Activated T-helper 1 cell treated with anti-CD3 and anti-CD28 coated beads, Interleukin-12 subunit alpha, Interleukin-12 subunit beta, Interleukin-2, Interleukin-4 antibody, amounts not matched to agents 30 ng/mL and 10 ng/mL and 1 ng/mL, durations not matched to agents 14 hours and 24 hours and 36 hours (primary cell): ENCODE measurements around the gene GCH1. TPM values are rescaled to one million over a fixed set of nuclear protein-coding genes. Genes with fewer than 3 reads are reported as not detected.

Experiments
- DNase-seq: peaks from one replicate; pipeline ENCODE4 v3.0.0; 2021; ENCODE audit warnings: low spot score
- H3K27ac Mint-ChIP-seq: one replicate; pipeline ENCODE4 v1.8.0; 2021; ENCODE audit warnings: mild to moderate bottlenecking, mixed read lengths
- H3K27me3 Mint-ChIP-seq: one replicate; pipeline ENCODE4 v1.8.0; 2022; ENCODE audit warnings: mild to moderate bottlenecking, moderate library complexity, mixed read lengths; ENCODE audit not compliant: insufficient read depth
- H3K36me3 Mint-ChIP-seq: one replicate; pipeline ENCODE4 v1.8.0; 2021; ENCODE audit warnings: low read depth, mixed read lengths
- H3K4me1 Mint-ChIP-seq: one replicate; pipeline ENCODE4 v1.8.0; 2021; ENCODE audit warnings: low read depth, mixed read lengths
- H3K4me3 Mint-ChIP-seq: one replicate; pipeline ENCODE4 v1.8.0; 2021; ENCODE audit warnings: mild to moderate bottlenecking, moderate library complexity, mixed read lengths
- H3K9me3 Mint-ChIP-seq: one replicate; pipeline ENCODE4 v1.8.0; 2021; ENCODE audit warnings: mixed read lengths
- intact Hi-C: fragments of 100-400 bp; cut with micrococcal nuclease; formaldehyde crosslinking; loops from one replicate; pipeline ENCODE4 v1.15.1; 2024
- total RNA-seq: library from RNA; stranded (reverse); gene quantifications from 2 replicates; pipeline ENCODE4 v1.2.3, GENCODE V29; 2022

GCH1 gene
- total RNA-seq: 61.4 and 62.4 TPM in 2 replicates

- DNase-seq: peak; percentile 81
- H3K36me3 Mint-ChIP-seq: peaks cover 10% of the 10 kb centered on the region
- H3K9me3 Mint-ChIP-seq: peaks cover 3% of the 10 kb centered on the region
- H3K4me3 Mint-ChIP-seq: peak within 1 kb of the TSS; percentile 89
- H3K4me1 Mint-ChIP-seq: peaks cover 46% of the 10 kb centered on the region
- no peaks in the 10 kb centered on the region for H3K27me3 Mint-ChIP-seq
- intact Hi-C loops: loop anchor here (1.0 to 10.0 kb wide), 11 partner anchors 9 to 506 kb away; partner anchors contain the start of genes CGRRF1, CNIH1, GMFB and MAPK1IP1L
- peak within 1 kb of the TSS; percentile 85 for H3K27ac Mint-ChIP-seq
Observed at GRCh38 chr14:54902521-54903420, at the start of gene GCH1. Gene GCH1 (minus strand): TSS chr14:54902826. CDS start chr14:54902663, 163 bp downstream.

GRCh38 chr14:54947230-54947629 is 44.6 kb upstream of the GCH1 start:
- intact Hi-C loops: no loop called here
- DNase-seq: no peak
- no peaks in the 10 kb centered on the region for H3K4me1 Mint-ChIP-seq
- H3K4me3 Mint-ChIP-seq: no peak overlapping the region
- H3K27me3 Mint-ChIP-seq: no peaks in the 10 kb centered on the region
- H3K36me3 Mint-ChIP-seq: peaks cover 34% of the 10 kb centered on the region
- no peaks in the 10 kb centered on the region for H3K9me3 Mint-ChIP-seq
- no peak overlapping the region for H3K27ac Mint-ChIP-seq

GRCh38 chr14:54946500-54946899 is 43.9 kb upstream of the GCH1 start:
- no peak overlapping the region for H3K4me3 Mint-ChIP-seq
- no peak for DNase-seq
- H3K36me3 Mint-ChIP-seq: peaks cover 34% of the 10 kb centered on the region
- H3K9me3 Mint-ChIP-seq: no peaks in the 10 kb centered on the region
- no peaks in the 10 kb centered on the region for H3K27me3 Mint-ChIP-seq
- H3K27ac Mint-ChIP-seq: no peak overlapping the region
- intact Hi-C loops: no loop called here
- no peaks in the 10 kb centered on the region for H3K4me1 Mint-ChIP-seq

- Mint-ChIP-seq H3K9me3 (no peaks in the 10 kb centered on the region), H3K4me3 (no peak overlapping the region)
Observed at GRCh38 chr14:54944737-54945391, 42.2 kb upstream of the GCH1 start.

GRCh38 chr14:54942913-54943312 is 40.3 kb upstream of the GCH1 start:
- intact Hi-C loops: no loop called here
- no peaks in the 10 kb centered on the region for H3K4me1 Mint-ChIP-seq
- peaks cover 24% of the 10 kb centered on the region for H3K36me3 Mint-ChIP-seq
- no peaks in the 10 kb centered on the region for H3K27me3 Mint-ChIP-seq
- no peaks in the 10 kb centered on the region for H3K9me3 Mint-ChIP-seq
- H3K4me3 Mint-ChIP-seq: no peak overlapping the region
- no peak overlapping the region for H3K27ac Mint-ChIP-seq
- DNase-seq: no peak

More at GRCh38 chr14:54944737-54945391, 42.2 kb upstream of the GCH1 start:
- DNase-seq: no peak
- Mint-ChIP-seq H3K4me1 (no peaks in the 10 kb centered on the region), H3K27ac (peak overlapping the region; percentile 6), H3K27me3 (no peaks in the 10 kb centered on the region), H3K36me3 (peaks cover 37% of the 10 kb centered on the region)
- intact Hi-C loops: no loop called here

GRCh38 chr14:54936816-54937215 is 34.2 kb upstream of the GCH1 start:
- no peak for DNase-seq
- H3K4me1 Mint-ChIP-seq: no peaks in the 10 kb centered on the region
- intact Hi-C loops: no loop called here
- no peak overlapping the region for H3K27ac Mint-ChIP-seq
- peaks cover 15% of the 10 kb centered on the region for H3K36me3 Mint-ChIP-seq
- no peaks in the 10 kb centered on the region for H3K9me3 Mint-ChIP-seq
- H3K4me3 Mint-ChIP-seq: no peak overlapping the region
- no peaks in the 10 kb centered on the region for H3K27me3 Mint-ChIP-seq

GRCh38 chr14:54935958-54936357 is 33.3 kb upstream of the GCH1 start:
- Mint-ChIP-seq H3K27ac (no peak overlapping the region), H3K36me3 (peaks cover 11% of the 10 kb centered on the region), H3K4me1 (peaks cover 2% of the 10 kb centered on the region), H3K4me3 (no peak overlapping the region), H3K9me3 (no peaks in the 10 kb centered on the region), H3K27me3 (no peaks in the 10 kb centered on the region)
- no peak for DNase-seq
- intact Hi-C loops: no loop called here

- peaks cover 5% of the 10 kb centered on the region for H3K36me3 Mint-ChIP-seq
- intact Hi-C loops: no loop called here
- H3K27ac Mint-ChIP-seq: no peak overlapping the region
- peaks cover 4% of the 10 kb centered on the region for H3K4me1 Mint-ChIP-seq
- no peaks in the 10 kb centered on the region for H3K27me3 Mint-ChIP-seq
- no peaks in the 10 kb centered on the region for H3K9me3 Mint-ChIP-seq
- DNase-seq: no peak
- no peak overlapping the region for H3K4me3 Mint-ChIP-seq
Observed at GRCh38 chr14:54935100-54935499, 32.5 kb upstream of the GCH1 start.

GRCh38 chr14:54933006-54933405 is 30.4 kb upstream of the GCH1 start:
- no peak for DNase-seq
- H3K4me1 Mint-ChIP-seq: peaks cover 4% of the 10 kb centered on the region
- intact Hi-C loops: no loop called here
- peaks cover 6% of the 10 kb centered on the region for H3K36me3 Mint-ChIP-seq
- no peak overlapping the region for H3K27ac Mint-ChIP-seq
- no peak overlapping the region for H3K4me3 Mint-ChIP-seq
- peaks cover 1% of the 10 kb centered on the region for H3K27me3 Mint-ChIP-seq
- H3K9me3 Mint-ChIP-seq: no peaks in the 10 kb centered on the region

- DNase-seq: no peak
- no peak overlapping the region for H3K4me3 Mint-ChIP-seq
- H3K4me1 Mint-ChIP-seq: peaks cover 4% of the 10 kb centered on the region
- no peak overlapping the region for H3K27ac Mint-ChIP-seq
- H3K36me3 Mint-ChIP-seq: peaks cover 5% of the 10 kb centered on the region
- H3K27me3 Mint-ChIP-seq: peaks cover 1% of the 10 kb centered on the region
- H3K9me3 Mint-ChIP-seq: no peaks in the 10 kb centered on the region
- intact Hi-C loops: no loop called here
Observed at GRCh38 chr14:54931598-54932340, 29.1 kb upstream of the GCH1 start.

- Mint-ChIP-seq H3K4me1 (peaks cover 4% of the 10 kb centered on the region), H3K4me3 (no peak overlapping the region), H3K9me3 (no peaks in the 10 kb centered on the region), H3K27me3 (peaks cover 1% of the 10 kb centered on the region), H3K27ac (no peak overlapping the region), H3K36me3 (peaks cover 2% of the 10 kb centered on the region)
- no peak for DNase-seq
- intact Hi-C loops: no loop called here
Observed at GRCh38 chr14:54931101-54931500, 28.5 kb upstream of the GCH1 start.

GRCh38 chr14:54929556-54929955 is 26.9 kb upstream of the GCH1 start:
- no peak for DNase-seq
- peaks cover 1% of the 10 kb centered on the region for H3K27me3 Mint-ChIP-seq
- no peaks in the 10 kb centered on the region for H3K9me3 Mint-ChIP-seq
- intact Hi-C loops: no loop called here
- no peak overlapping the region for H3K4me3 Mint-ChIP-seq
- H3K4me1 Mint-ChIP-seq: peaks cover 4% of the 10 kb centered on the region
- H3K36me3 Mint-ChIP-seq: peaks cover 4% of the 10 kb centered on the region
- no peak overlapping the region for H3K27ac Mint-ChIP-seq
